ENCODE results near the gene LEFTY1. TPM values are rescaled to one million over a fixed set of nuclear protein-coding genes. Genes with fewer than 3 reads are reported as not detected.

LEFTY1 gene
- total RNA-seq, 4 donors from 2014 or later: 0.33 TPM; not detected in 3

- intact Hi-C loops (cut with DNase I): no loop called here
- H3K27ac ChIP-seq (replicated peaks in 1 of 4): no peak overlapping the region
- 96% methylated on average over 19 of the region's 19 CpGs for WGBS
- no peaks in the 10 kb centered on the region for H3K27me3 ChIP-seq
- TF ChIP-seq POLR2AphosphoS5 (IDR thresholded peaks at IDR 0.05) (no peak), CTCF (IDR thresholded peaks at IDR 0.05) (no peak), EP300 (IDR thresholded peaks at IDR 0.05) (no peak), POLR2A (IDR thresholded peaks at IDR 0.05; ENCODE audit: low read depth) (no peak)
- no peaks in the 10 kb centered on the region for H3K9me3 ChIP-seq
- no peak for DNase-seq (ENCODE audit: extremely low spot score)
- peaks cover 0 to 13% (median 7%) of the 10 kb centered on the region in 4 donors for H3K4me1 ChIP-seq
- no peak overlapping the region for H3K4me3 ChIP-seq
- H3K36me3 ChIP-seq: no peaks in the 10 kb centered on the region
Observed at GRCh38 chr1:225897595-225898514, 8.9 kb upstream of the LEFTY1 start.

- Histone ChIP-seq H3K4me3 (no peak overlapping the region), H3K36me3 (no peaks in the 10 kb centered on the region), H3K4me1 (peaks cover 0 to 13% (median 7%) of the 10 kb centered on the region in 4 donors), H3K27ac (replicated peaks in 1 of 4) (no peak overlapping the region), H3K9me3 (no peaks in the 10 kb centered on the region), H3K27me3 (no peaks in the 10 kb centered on the region)
- intact Hi-C loops (cut with DNase I): no loop called here
- no peak for TF ChIP-seq EP300 (IDR thresholded peaks at IDR 0.05)
- no peak for TF ChIP-seq CTCF (IDR thresholded peaks at IDR 0.05)
- TF ChIP-seq POLR2AphosphoS5 (IDR thresholded peaks at IDR 0.05): no peak
- TF ChIP-seq POLR2A (IDR thresholded peaks at IDR 0.05; ENCODE audit: low read depth): no peak
- DNase-seq (ENCODE audit: extremely low spot score): no peak
- 63% methylated on average over 6 of the region's 7 CpGs for WGBS
Observed at GRCh38 chr1:225896937-225897549, 8.1 kb upstream of the LEFTY1 start.

- DNase-seq (ENCODE audit: extremely low spot score): no peak
- H3K27ac ChIP-seq (replicated peaks in 1 of 4): no peak overlapping the region
- peaks cover 0 to 13% (median 7%) of the 10 kb centered on the region in 4 donors for H3K4me1 ChIP-seq
- H3K9me3 ChIP-seq: no peaks in the 10 kb centered on the region
- H3K27me3 ChIP-seq: no peaks in the 10 kb centered on the region
- TF ChIP-seq EP300 (IDR thresholded peaks at IDR 0.05) (no peak), CTCF (IDR thresholded peaks at IDR 0.05) (no peak), POLR2A (IDR thresholded peaks at IDR 0.05; ENCODE audit: low read depth) (no peak), POLR2AphosphoS5 (IDR thresholded peaks at IDR 0.05) (no peak)
- 45% methylated on average over 5 of the region's 5 CpGs for WGBS
- intact Hi-C loops (cut with DNase I): no loop called here
- no peaks in the 10 kb centered on the region for H3K36me3 ChIP-seq
- H3K4me3 ChIP-seq: no peak overlapping the region
Observed at GRCh38 chr1:225896494-225896893, 7.5 kb upstream of the LEFTY1 start.

GRCh38 chr1:225892307-225892706 lies 3.4 kb upstream of the LEFTY1 start:
- peaks cover 0 to 13% (median 7%) of the 10 kb centered on the region in 4 donors for H3K4me1 ChIP-seq
- intact Hi-C loops (cut with DNase I): no loop called here

More at GRCh38 chr1:225892307-225892706, 3.4 kb upstream of the LEFTY1 start:
- no peaks in the 10 kb centered on the region for H3K9me3 ChIP-seq
- peaks cover 0 to 17% (median 0%) of the 10 kb centered on the region in 4 donors for H3K27me3 ChIP-seq
- H3K4me3 ChIP-seq: no peak overlapping the region
- DNase-seq (ENCODE audit: extremely low spot score): no peak
- 87% methylated on average over 6 of the region's 6 CpGs for WGBS
- H3K27ac ChIP-seq (replicated peaks in 1 of 4): no peak overlapping the region
- TF ChIP-seq EP300 (IDR thresholded peaks at IDR 0.05) (no peak), CTCF (IDR thresholded peaks at IDR 0.05) (no peak), POLR2AphosphoS5 (IDR thresholded peaks at IDR 0.05) (no peak), POLR2A (IDR thresholded peaks at IDR 0.05; ENCODE audit: low read depth) (no peak)
- H3K36me3 ChIP-seq: no peaks in the 10 kb centered on the region
